Measurements from ENCODE around the gene MATN1.

Gene MATN1

GRCh38 chr1:30764939-30765555, 41.7 kb upstream of the MATN1 start:
- Histone ChIP-seq H3K4me3 (no peak overlapping the region), H3K9ac (ENCODE audit: insufficient read length) (no peak overlapping the region), H3K36me3 (ENCODE audit: insufficient read depth, low read length) (no peaks in the 10 kb centered on the region), H3K9me3 (ENCODE audit: low read depth, low read length) (no peaks in the 10 kb centered on the region), H3K27ac (no peak overlapping the region)
- DNase-seq (ENCODE audit: low read depth, low spot score), result no peak
- TF ChIP-seq POLR2AphosphoS5 (IDR thresholded peaks at IDR 0.05; ENCODE audit: borderline replicate concordance, low read depth, low read length), result no peak
- no peak for TF ChIP-seq FOXP2 (optimal IDR thresholded peaks at IDR 0.05; ENCODE audit: control extremely low read depth, extremely low read length, insufficient read depth)
- no peak for TF ChIP-seq EZH2 (IDR thresholded peaks at IDR 0.05)

- TF ChIP-seq EZH2 (IDR thresholded peaks at IDR 0.05), result no peak
- no peak for TF ChIP-seq FOXP2 (optimal IDR thresholded peaks at IDR 0.05; ENCODE audit: control extremely low read depth, extremely low read length, insufficient read depth)
- no peak for TF ChIP-seq POLR2AphosphoS5 (IDR thresholded peaks at IDR 0.05; ENCODE audit: borderline replicate concordance, low read depth, low read length)
- Histone ChIP-seq H3K36me3 (ENCODE audit: insufficient read depth, low read length) (no peaks in the 10 kb centered on the region), H3K9ac (ENCODE audit: insufficient read length) (no peak overlapping the region), H3K4me3 (no peak overlapping the region), H3K27ac (no peak overlapping the region), H3K9me3 (ENCODE audit: low read depth, low read length) (no peaks in the 10 kb centered on the region)
- DNase-seq (ENCODE audit: low read depth, low spot score), result no peak
These were observed 41.0 kb upstream of the MATN1 start for GRCh38 chr1:30764396-30764795.

GRCh38 chr1:30763651-30764248, 40.4 kb upstream of the MATN1 start:
- Histone ChIP-seq H3K9ac (ENCODE audit: insufficient read length) (no peak overlapping the region), H3K27ac (no peak overlapping the region), H3K9me3 (ENCODE audit: low read depth, low read length) (no peaks in the 10 kb centered on the region), H3K4me3 (no peak overlapping the region), H3K36me3 (ENCODE audit: insufficient read depth, low read length) (no peaks in the 10 kb centered on the region)
- TF ChIP-seq POLR2AphosphoS5 (IDR thresholded peaks at IDR 0.05; ENCODE audit: borderline replicate concordance, low read depth, low read length) (no peak), FOXP2 (optimal IDR thresholded peaks at IDR 0.05; ENCODE audit: control extremely low read depth, extremely low read length, insufficient read depth) (no peak)
- DNase-seq (ENCODE audit: low read depth, low spot score), result no peak

GRCh38 chr1:30762930-30763650, 39.7 kb upstream of the MATN1 start:
- DNase-seq (ENCODE audit: low read depth, low spot score), result no peak
- Histone ChIP-seq H3K9ac (ENCODE audit: insufficient read length) (no peak overlapping the region), H3K27ac (no peak overlapping the region), H3K9me3 (ENCODE audit: low read depth, low read length) (no peaks in the 10 kb centered on the region), H3K36me3 (ENCODE audit: insufficient read depth, low read length) (no peaks in the 10 kb centered on the region), H3K4me3 (no peak overlapping the region)
- TF ChIP-seq FOXP2 (optimal IDR thresholded peaks at IDR 0.05; ENCODE audit: control extremely low read depth, extremely low read length, insufficient read depth), result no peak
- no peak for TF ChIP-seq POLR2AphosphoS5 (IDR thresholded peaks at IDR 0.05; ENCODE audit: borderline replicate concordance, low read depth, low read length)
- TF ChIP-seq EZH2 (IDR thresholded peaks at IDR 0.05), result no peak

- Histone ChIP-seq H3K27ac (no peak overlapping the region), H3K9me3 (ENCODE audit: low read depth, low read length) (no peaks in the 10 kb centered on the region)
- TF ChIP-seq EZH2 (IDR thresholded peaks at IDR 0.05), result no peak
- TF ChIP-seq FOXP2 (optimal IDR thresholded peaks at IDR 0.05; ENCODE audit: control extremely low read depth, extremely low read length, insufficient read depth), result no peak
- no peak for TF ChIP-seq POLR2AphosphoS5 (IDR thresholded peaks at IDR 0.05; ENCODE audit: borderline replicate concordance, low read depth, low read length)
These were observed 39.0 kb upstream of the MATN1 start for GRCh38 chr1:30762152-30762929.

GRCh38 chr1:30761381-30762151, 38.2 kb upstream of the MATN1 start:
- no peak overlapping the region for H3K4me3 ChIP-seq
- H3K9ac ChIP-seq (ENCODE audit: insufficient read length), result no peak overlapping the region

More at GRCh38 chr1:30762152-30762929, 39.0 kb upstream of the MATN1 start:
- no peak overlapping the region for H3K4me3 ChIP-seq
- no peak overlapping the region for H3K9ac ChIP-seq (ENCODE audit: insufficient read length)
- DNase-seq (ENCODE audit: low read depth, low spot score), result no peak
- no peaks in the 10 kb centered on the region for H3K36me3 ChIP-seq (ENCODE audit: insufficient read depth, low read length)

GRCh38 chr1:30760596-30761324, 37.4 kb upstream of the MATN1 start:
- no peaks in the 10 kb centered on the region for H3K36me3 ChIP-seq (ENCODE audit: insufficient read depth, low read length)
- TF ChIP-seq FOXP2 (optimal IDR thresholded peaks at IDR 0.05; ENCODE audit: control extremely low read depth, extremely low read length, insufficient read depth) (no peak), POLR2AphosphoS5 (IDR thresholded peaks at IDR 0.05; ENCODE audit: borderline replicate concordance, low read depth, low read length) (no peak), EZH2 (IDR thresholded peaks at IDR 0.05) (no peak)
- H3K9me3 ChIP-seq (ENCODE audit: low read depth, low read length), result no peaks in the 10 kb centered on the region
- no peak overlapping the region for H3K4me3 ChIP-seq
- no peak for DNase-seq (ENCODE audit: low read depth, low spot score)
- H3K27ac ChIP-seq, result no peak overlapping the region
- no peak overlapping the region for H3K9ac ChIP-seq (ENCODE audit: insufficient read length)

More at GRCh38 chr1:30761381-30762151, 38.2 kb upstream of the MATN1 start:
- no peaks in the 10 kb centered on the region for H3K9me3 ChIP-seq (ENCODE audit: low read depth, low read length)
- TF ChIP-seq POLR2AphosphoS5 (IDR thresholded peaks at IDR 0.05; ENCODE audit: borderline replicate concordance, low read depth, low read length), result no peak
- TF ChIP-seq EZH2 (IDR thresholded peaks at IDR 0.05), result no peak
- H3K36me3 ChIP-seq (ENCODE audit: insufficient read depth, low read length), result no peaks in the 10 kb centered on the region
- no peak overlapping the region for H3K27ac ChIP-seq
- no peak for DNase-seq (ENCODE audit: low read depth, low spot score)
